ENCODE measurements around the gene NRP2.

DNA sequence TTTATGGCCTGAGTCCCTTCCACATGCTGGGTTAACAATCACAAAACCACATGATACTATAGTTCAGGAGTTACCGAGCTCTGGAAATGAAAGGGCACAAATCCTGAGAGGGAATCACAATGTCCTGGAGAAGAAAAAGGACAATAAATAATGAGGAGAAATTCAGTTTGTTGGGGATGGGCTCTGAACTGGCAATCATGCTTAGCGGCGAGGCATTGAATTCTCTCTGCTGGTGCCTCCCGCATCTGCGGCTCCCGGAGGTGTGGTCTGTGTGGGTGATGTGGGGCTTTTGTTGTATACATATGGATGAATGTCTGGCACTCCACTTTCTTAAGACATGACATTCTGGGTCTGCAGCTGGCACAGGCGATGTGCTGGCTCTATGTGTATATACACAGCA is 46.1 kb downstream of the NRP2 start:
- TF ChIP-seq, protein P1, sequence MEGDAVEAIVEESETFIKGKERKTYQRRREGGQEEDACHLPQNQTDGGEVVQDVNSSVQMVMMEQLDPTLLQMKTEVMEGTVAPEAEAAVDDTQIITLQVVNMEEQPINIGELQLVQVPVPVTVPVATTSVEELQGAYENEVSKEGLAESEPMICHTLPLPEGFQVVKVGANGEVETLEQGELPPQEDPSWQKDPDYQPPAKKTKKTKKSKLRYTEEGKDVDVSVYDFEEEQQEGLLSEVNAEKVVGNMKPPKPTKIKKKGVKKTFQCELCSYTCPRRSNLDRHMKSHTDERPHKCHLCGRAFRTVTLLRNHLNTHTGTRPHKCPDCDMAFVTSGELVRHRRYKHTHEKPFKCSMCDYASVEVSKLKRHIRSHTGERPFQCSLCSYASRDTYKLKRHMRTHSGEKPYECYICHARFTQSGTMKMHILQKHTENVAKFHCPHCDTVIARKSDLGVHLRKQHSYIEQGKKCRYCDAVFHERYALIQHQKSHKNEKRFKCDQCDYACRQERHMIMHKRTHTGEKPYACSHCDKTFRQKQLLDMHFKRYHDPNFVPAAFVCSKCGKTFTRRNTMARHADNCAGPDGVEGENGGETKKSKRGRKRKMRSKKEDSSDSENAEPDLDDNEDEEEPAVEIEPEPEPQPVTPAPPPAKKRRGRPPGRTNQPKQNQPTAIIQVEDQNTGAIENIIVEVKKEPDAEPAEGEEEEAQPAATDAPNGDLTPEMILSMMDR (IDR thresholded peaks at IDR 0.05): no peak
- TF ChIP-seq POLR2A (IDR thresholded peaks at IDR 0.05) (no peak), POLR2AphosphoS5 (IDR thresholded peaks at IDR 0.05) (no peak), EP300 (IDR thresholded peaks at IDR 0.05) (no peak)

All from upper lobe of left lung (tissue), 4 donors.